PFSK-1 (cell line): ENCODE data around the gene CACNA1C.

Experiments
- FOXP2 ChIP-seq: optimal IDR thresholded peaks from 2 replicates; pipeline ENCODE3; 2011; ENCODE audit warnings: borderline replicate concordance, control low read depth, inconsistent platforms; ENCODE audit not compliant: insufficient read depth; ENCODE audit errors: extremely low read length, extremely low read depth
- POLR2AphosphoS5 ChIP-seq: IDR thresholded peaks from 2 replicates; pipeline ENCODE4 v1.6.1; 2012; ENCODE audit warnings: low read depth, mild to moderate bottlenecking, control low read depth, low read length, moderate library complexity
- SIN3A ChIP-seq: IDR thresholded peaks from 2 replicates; pipeline ENCODE4 v1.6.1; 2012; ENCODE audit warnings: mild to moderate bottlenecking, low read length, moderate library complexity, borderline replicate concordance; ENCODE audit not compliant: insufficient read depth
- TAF1 ChIP-seq: IDR thresholded peaks from 2 replicates; pipeline ENCODE4 v1.6.1; 2012; ENCODE audit warnings: low read length, control low read depth, borderline replicate concordance; ENCODE audit not compliant: insufficient read depth
- TF ChIP-seq, protein P1 (sequence below), 2 experiments: IDR thresholded peaks; 2 replicates each; pipeline versions ENCODE4 v1.6.1 to v1.8.0; 2011 to 2012; ENCODE audit warnings: low read depth in 2 of 2, low read length in 2 of 2, control low read depth in 1 of 2, inconsistent platforms in 1 of 2, mild to moderate bottlenecking in 1 of 2, moderate library complexity in 1 of 2; ENCODE audit not compliant: insufficient read depth in 1 of 2

CACNA1C gene

DNA sequence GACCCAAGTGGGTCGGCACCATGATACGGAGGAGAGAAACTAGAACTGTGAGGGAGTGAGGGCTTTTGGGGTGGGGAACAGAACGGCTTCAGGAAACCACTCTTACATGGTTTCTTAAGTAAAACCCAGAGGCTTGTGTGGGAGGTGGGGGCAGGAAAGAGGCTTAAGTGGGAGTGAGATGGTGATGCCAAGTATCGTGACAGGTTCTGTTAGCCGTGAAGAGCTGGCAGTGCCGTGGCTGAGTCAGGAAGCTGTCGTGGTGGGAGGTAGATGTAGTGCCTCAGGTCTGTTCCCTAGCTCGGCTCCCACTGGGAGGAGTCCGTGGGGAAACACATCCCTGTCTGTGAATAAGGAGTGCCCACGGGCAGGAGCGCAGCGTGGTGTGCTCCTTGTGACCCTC, 556.2 kb downstream of the CACNA1C start:
- TF ChIP-seq SIN3A (no peak), POLR2AphosphoS5 (no peak), TAF1 (no peak)
- TF ChIP-seq, protein P1, sequence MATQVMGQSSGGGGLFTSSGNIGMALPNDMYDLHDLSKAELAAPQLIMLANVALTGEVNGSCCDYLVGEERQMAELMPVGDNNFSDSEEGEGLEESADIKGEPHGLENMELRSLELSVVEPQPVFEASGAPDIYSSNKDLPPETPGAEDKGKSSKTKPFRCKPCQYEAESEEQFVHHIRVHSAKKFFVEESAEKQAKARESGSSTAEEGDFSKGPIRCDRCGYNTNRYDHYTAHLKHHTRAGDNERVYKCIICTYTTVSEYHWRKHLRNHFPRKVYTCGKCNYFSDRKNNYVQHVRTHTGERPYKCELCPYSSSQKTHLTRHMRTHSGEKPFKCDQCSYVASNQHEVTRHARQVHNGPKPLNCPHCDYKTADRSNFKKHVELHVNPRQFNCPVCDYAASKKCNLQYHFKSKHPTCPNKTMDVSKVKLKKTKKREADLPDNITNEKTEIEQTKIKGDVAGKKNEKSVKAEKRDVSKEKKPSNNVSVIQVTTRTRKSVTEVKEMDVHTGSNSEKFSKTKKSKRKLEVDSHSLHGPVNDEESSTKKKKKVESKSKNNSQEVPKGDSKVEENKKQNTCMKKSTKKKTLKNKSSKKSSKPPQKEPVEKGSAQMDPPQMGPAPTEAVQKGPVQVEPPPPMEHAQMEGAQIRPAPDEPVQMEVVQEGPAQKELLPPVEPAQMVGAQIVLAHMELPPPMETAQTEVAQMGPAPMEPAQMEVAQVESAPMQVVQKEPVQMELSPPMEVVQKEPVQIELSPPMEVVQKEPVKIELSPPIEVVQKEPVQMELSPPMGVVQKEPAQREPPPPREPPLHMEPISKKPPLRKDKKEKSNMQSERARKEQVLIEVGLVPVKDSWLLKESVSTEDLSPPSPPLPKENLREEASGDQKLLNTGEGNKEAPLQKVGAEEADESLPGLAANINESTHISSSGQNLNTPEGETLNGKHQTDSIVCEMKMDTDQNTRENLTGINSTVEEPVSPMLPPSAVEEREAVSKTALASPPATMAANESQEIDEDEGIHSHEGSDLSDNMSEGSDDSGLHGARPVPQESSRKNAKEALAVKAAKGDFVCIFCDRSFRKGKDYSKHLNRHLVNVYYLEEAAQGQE (IDR thresholded peaks at IDR 0.05; ENCODE audit: insufficient read depth in 1 of 2, low read depth in 2 of 2, low read length in 2 of 2), result no peak

DNA sequence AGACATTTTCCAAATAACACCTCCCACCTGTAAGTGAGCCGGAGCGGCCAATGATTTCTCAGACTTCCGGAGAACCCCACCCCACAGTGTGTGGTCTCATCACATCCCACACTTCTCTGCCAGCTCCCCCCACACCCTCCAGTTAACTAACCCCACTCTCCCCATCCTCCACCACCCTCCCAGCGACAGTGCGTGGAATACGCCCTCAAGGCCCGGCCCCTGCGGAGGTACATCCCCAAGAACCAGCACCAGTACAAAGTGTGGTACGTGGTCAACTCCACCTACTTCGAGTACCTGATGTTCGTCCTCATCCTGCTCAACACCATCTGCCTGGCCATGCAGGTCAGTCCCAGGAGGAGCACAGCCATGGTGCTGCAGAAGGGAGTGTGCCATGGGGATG, 557.6 kb downstream of the CACNA1C start:
- no peak for TF ChIP-seq SIN3A
- TF ChIP-seq, protein P1 (IDR thresholded peaks at IDR 0.05; ENCODE audit: insufficient read depth in 1 of 2, low read depth in 2 of 2, low read length in 2 of 2), result no peak
- no peak for TF ChIP-seq FOXP2
- TF ChIP-seq TAF1, result no peak
- no peak for TF ChIP-seq POLR2AphosphoS5

DNA sequence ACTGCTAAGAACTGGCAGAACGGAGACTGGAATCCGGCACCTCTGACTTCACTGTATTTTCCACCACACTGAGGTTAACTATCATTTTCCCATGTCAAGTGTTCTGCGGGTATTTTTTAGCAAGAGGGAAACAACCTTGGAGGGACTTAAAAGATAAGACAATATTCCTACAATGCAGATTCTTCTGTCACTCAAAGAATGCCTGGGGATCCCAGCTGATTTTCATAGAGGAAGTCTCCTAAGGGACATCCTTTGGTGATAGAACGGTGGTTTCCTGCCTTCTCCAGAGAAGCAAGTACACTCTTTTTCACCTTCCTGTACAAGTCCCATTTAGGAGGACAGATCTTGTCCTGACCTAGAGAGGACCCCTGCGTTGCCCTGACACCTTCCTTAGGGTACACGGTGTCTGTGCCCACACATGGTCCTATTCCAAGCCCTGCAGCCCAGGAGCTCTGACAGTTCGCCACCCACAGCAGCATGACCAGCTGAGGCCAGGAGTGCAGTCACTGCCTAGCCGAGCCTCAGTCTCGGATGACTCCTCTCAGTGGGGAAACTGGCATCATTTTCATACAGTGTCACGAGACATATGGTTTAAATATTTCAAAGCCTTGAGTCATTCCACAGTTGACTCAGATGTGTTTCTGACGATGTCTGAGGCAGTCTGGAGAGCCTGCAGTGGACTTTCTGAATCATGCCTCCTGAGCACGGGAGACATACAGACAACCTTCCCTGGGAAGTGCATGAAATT, 560.7 kb downstream of the CACNA1C start:
- TF ChIP-seq, protein P1 (IDR thresholded peaks at IDR 0.05; ENCODE audit: insufficient read depth in 1 of 2, low read depth in 2 of 2, low read length in 2 of 2), result no peak
- TF ChIP-seq TAF1 (no peak), SIN3A (no peak), FOXP2 (no peak), POLR2AphosphoS5 (no peak)

DNA sequence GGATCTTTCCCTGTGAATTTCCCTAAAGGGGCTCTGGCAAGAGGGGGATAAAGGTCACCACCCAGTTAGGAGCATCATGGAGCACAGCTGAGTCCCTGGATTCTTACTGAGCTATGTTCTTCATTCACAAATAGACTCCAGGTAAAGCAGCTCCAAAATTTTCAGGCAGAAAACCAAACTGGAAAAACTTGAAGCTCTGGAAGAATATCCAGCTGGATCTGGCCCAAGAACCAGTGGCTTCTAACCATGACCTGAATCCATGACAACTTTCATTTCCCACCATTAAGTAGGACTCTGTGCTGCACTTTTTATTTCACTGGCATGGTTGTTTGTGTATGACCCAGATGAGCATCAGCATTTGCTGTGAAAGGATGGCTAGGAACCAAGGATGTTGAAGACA, 561.6 kb downstream of the CACNA1C start:
- no peak for TF ChIP-seq FOXP2
- no peak for TF ChIP-seq SIN3A

DNA sequence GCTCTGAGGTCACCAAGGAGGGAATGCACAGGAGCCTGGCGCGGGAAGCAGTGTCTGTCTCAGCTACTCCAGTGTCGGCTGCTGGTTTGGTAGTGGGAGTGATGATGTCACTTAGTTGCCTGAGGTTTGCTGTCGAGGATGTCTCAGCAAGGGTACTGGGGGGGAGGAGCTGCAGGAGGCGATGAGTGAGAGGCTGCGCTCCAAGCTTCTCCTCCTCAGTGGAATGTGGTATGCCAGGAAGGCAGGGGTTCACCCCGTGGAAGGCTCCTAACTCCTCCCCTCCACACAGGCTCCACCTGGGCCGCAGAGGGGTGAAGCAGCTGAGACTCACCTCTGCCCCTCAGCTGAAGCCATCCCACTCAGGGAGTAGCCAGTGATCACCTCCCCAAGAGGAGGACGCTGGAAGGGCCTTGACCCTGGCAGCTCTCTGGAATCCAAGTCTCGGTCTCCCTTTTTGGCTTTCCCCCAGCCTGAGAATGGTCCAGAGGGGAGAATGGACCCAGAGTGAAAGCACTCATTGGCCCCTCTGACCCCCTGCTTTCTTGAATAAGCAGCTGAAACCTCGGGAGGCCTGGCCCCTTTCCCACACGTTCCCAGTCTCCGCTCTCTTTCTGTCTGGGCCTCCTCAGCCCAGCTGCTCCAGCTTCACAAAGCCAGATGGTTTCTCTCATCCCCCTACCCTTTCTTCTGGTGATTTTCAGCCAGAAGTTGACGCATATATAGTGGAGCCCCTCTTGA, 563.0 kb downstream of the CACNA1C start:
- no peak for TF ChIP-seq POLR2AphosphoS5
- TF ChIP-seq FOXP2, result no peak
- TF ChIP-seq SIN3A, result no peak
- TF ChIP-seq, protein P1 (IDR thresholded peaks at IDR 0.05; ENCODE audit: insufficient read depth in 1 of 2, low read depth in 2 of 2, low read length in 2 of 2), result no peak
- no peak for TF ChIP-seq TAF1
